HG02973 (cell line): Measurements from ENCODE around the gene CCDC154.

Source experiments
- ATAC-seq: cut with Tn5 transposase; IDR thresholded peaks from one replicate; pipeline ENCODE4 v1.9.1; 2021; ENCODE audit warnings: moderate library complexity; ENCODE audit not compliant: unreplicated experiment

CCDC154 gene

GRCh38 chr16:1393613-1394176 lies 50.7 kb downstream of the CCDC154 start:
- ATAC-seq = no peak

- no peak for ATAC-seq
Observed at GRCh38 chr16:1392826-1393225, 51.5 kb downstream of the CCDC154 start.

GRCh38 chr16:1390239-1390779 lies 54.0 kb downstream of the CCDC154 start:
- ATAC-seq = no peak

- no peak for ATAC-seq
Observed at GRCh38 chr16:1389762-1390161, 54.6 kb downstream of the CCDC154 start.

GRCh38 chr16:1387331-1387730 lies 57.0 kb downstream of the CCDC154 start:
- no peak for ATAC-seq

GRCh38 chr16:1385232-1385631 lies 59.1 kb downstream of the CCDC154 start:
- ATAC-seq = no peak
